ENCODE measurements around the gene AGXT2. TPM values are rescaled to one million over a fixed set of nuclear protein-coding genes. Genes with fewer than 3 reads are reported as not detected.
"Not testable (repeated sequence)": the region's sequence is repeated elsewhere in the genome, so short reads cannot be mapped to it uniquely, and the experiment has no call there.

Gene AGXT2
- total and polyA plus RNA-seq, 10 of the 15 experiments (the other 5 are each of a cell fraction or from before 2014, with no cell fraction given) = not detected

DNA sequence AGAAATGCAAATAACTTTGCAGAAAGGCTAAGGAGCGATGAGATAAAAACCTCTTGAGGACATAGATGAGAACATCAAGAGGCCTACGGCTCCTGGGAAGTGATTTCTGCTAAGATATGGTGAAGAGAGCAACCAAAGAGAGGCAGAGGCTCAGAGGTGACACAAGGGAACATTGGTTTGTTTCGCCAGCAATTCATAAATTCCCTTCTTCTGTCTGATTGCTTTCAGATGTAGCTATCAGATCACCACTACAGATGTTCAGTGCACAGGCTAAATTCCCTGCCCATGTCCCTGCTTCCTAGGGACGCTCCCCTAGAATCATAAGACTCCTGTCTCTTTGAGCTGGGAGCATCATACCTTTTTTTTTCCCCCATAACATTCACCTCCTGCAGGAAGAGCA, 11.2 kb downstream of the AGXT2 start (continued):
- TF ChIP-seq, protein P1, sequence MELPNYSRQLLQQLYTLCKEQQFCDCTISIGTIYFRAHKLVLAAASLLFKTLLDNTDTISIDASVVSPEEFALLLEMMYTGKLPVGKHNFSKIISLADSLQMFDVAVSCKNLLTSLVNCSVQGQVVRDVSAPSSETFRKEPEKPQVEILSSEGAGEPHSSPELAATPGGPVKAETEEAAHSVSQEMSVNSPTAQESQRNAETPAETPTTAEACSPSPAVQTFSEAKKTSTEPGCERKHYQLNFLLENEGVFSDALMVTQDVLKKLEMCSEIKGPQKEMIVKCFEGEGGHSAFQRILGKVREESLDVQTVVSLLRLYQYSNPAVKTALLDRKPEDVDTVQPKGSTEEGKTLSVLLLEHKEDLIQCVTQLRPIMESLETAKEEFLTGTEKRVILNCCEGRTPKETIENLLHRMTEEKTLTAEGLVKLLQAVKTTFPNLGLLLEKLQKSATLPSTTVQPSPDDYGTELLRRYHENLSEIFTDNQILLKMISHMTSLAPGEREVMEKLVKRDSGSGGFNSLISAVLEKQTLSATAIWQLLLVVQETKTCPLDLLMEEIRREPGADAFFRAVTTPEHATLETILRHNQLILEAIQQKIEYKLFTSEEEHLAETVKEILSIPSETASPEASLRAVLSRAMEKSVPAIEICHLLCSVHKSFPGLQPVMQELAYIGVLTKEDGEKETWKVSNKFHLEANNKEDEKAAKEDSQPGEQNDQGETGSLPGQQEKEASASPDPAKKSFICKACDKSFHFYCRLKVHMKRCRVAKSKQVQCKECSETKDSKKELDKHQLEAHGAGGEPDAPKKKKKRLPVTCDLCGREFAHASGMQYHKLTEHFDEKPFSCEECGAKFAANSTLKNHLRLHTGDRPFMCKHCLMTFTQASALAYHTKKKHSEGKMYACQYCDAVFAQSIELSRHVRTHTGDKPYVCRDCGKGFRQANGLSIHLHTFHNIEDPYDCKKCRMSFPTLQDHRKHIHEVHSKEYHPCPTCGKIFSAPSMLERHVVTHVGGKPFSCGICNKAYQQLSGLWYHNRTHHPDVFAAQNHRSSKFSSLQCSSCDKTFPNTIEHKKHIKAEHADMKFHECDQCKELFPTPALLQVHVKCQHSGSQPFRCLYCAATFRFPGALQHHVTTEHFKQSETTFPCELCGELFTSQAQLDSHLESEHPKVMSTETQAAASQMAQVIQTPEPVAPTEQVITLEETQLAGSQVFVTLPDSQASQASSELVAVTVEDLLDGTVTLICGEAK (IDR thresholded peaks at IDR 0.05; ENCODE audit: borderline replicate concordance) = no peak
- TF ChIP-seq FOS (IDR thresholded peaks at IDR 0.05; ENCODE audit: borderline replicate concordance, extremely low read depth, insufficient read length) = no peak

DNA sequence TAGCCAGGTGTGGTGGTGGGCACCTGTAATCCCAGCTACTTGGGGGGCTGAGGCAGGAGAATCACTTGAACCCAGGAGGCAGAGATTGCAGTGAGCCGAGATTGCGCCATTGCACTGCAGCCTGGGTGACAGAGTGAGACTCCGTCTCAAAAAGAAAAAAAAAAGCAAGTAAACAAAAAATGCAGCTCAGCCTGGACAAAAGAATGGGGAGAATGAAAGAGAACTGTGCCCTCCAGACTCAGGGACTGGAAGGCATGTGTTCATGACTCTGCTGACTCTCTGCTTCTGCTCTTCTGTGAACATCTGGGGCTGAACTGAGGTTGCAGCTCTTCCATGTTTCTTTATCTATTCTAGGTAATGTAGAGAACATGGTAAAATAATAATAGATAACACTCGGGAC, 11.8 kb downstream of the AGXT2 start:
- POLR2A ChIA-PET; H3K79me2 ChIP-seq (ENCODE audit: control insufficient read depth, insufficient read depth, low read length); H3K27ac ChIP-seq (ENCODE audit: control insufficient read depth, insufficient read depth); BruUV-seq (replicated peaks); intact Hi-C loops (cut with micrococcal nuclease; ENCODE audit: unreplicated experiment); H4K20me1 ChIP-seq (ENCODE audit: control insufficient read depth, insufficient read depth); DNase-seq (ENCODE audit: low read depth, low spot score); SMC1A ChIA-PET (ENCODE audit: uncharacterized antibody, unreplicated experiment); H3K27me3 ChIP-seq (replicated peaks in 1 of 2; ENCODE audit: control insufficient read depth in 2 of 2, insufficient read depth in 2 of 2, low read length in 1 of 2); H3K9ac ChIP-seq (ENCODE audit: control insufficient read depth, insufficient read depth, low read length); H3K9me3 ChIP-seq (replicated peaks; ENCODE audit: control insufficient read depth, insufficient read depth, low read length); H3K36me3 ChIP-seq (ENCODE audit: control insufficient read depth in 2 of 2, insufficient read depth in 2 of 2, low read length in 1 of 2); H3K4me3 ChIP-seq; ATAC-seq; in situ Hi-C loops (cut with MboI); H2AFZ ChIP-seq (ENCODE audit: control insufficient read depth, low read depth, low read length); H3K4me1 ChIP-seq (ENCODE audit: control insufficient read depth, insufficient read depth, low read length); FAIRE-seq; H3K4me2 ChIP-seq (ENCODE audit: control insufficient read depth, insufficient read depth): not testable (repeated sequence)
- 5% methylated on average over 1 of the region's 4 CpGs for WGBS (ENCODE audit: insufficient coverage, insufficient replicate concordance, low lambda C conversion rate, missing lambda C conversion rate)
- ChIA-PET CTCF (interaction anchor here (1.4 kb wide), 1 partner anchor 8 kb away, joined by 3 read pairs; no protein-coding TSS in a partner anchor), RAD21 (ENCODE audit: unreplicated experiment) (interaction anchor here (0.7 kb wide), 1 partner anchor 53 kb away, joined by 3 read pairs; no protein-coding TSS in a partner anchor)

All from GM12878 (cell line).